K562 (cell line): ENCODE results near the gene HDLBP. TPM values are rescaled to one million over a fixed set of nuclear protein-coding genes. Genes with fewer than 3 reads are reported as not detected.

Experiments used
- CBX5 ChIP-seq: IDR thresholded peaks from 2 replicates; pipeline ENCODE4 v1.6.1; 2014; ENCODE audit warnings: low read depth, borderline replicate concordance
- CHD1 ChIP-seq: fragments of 200-600 bp; sonication (generic); IDR thresholded peaks from one replicate; pipeline ENCODE4 v1.6.1; 2012; ENCODE audit warnings: mild to moderate bottlenecking, moderate library complexity, low read length, inconsistent platforms
- HDAC2 ChIP-seq: fragments of 450-650 bp; IDR thresholded peaks from 2 replicates; pipeline ENCODE4 v1.6.1; 2016; ENCODE audit warnings: mild to moderate bottlenecking
- HNRNPLL ChIP-seq: fragments of 200-400 bp; formaldehyde crosslinking; IDR thresholded peaks from 2 replicates; pipeline ENCODE4 v1.6.1; 2017; ENCODE audit warnings: low read length, low read depth, mild to moderate bottlenecking; ENCODE audit not compliant: poor library complexity, severe bottlenecking
- MAFG ChIP-seq: fragments of 450-650 bp; conservative IDR thresholded peaks from 2 replicates; pipeline ENCODE4 v1.6.1; 2016; ENCODE audit warnings: missing genetic modification characterization, missing compliant biosample characterization
- MAZ ChIP-seq, 2 experiments: fragments of 450-650 bp in 1 of 2; sonication (generic) in 1 of 2; formaldehyde crosslinking; IDR thresholded peaks in 1 of 2; conservative IDR thresholded peaks in 1 of 2; 2 replicates each; pipeline versions ENCODE4 v1.4.0 to v1.5.0; 2020; ENCODE audit warnings: mild to moderate bottlenecking in 1 of 2, missing genetic modification reagents in 1 of 2
- MBD2 ChIP-seq: sonication (generic); IDR thresholded peaks from 2 replicates; pipeline ENCODE4 v1.6.1; 2016; ENCODE audit warnings: low read depth, borderline replicate concordance
- MED1 ChIP-seq: sonication (generic); formaldehyde crosslinking; IDR thresholded peaks from 2 replicates; pipeline ENCODE4 v1.8.1; 2023; ENCODE audit warnings: missing genetic modification reagents, borderline replicate concordance
- NEUROD1 ChIP-seq: fragments of 150-350 bp; IDR thresholded peaks from 2 replicates; pipeline ENCODE4 v1.6.1; 2014; ENCODE audit warnings: borderline replicate concordance, low read length, low read depth; ENCODE audit not compliant: partially characterized antibody
- NRF1 ChIP-seq, 2 experiments: fragments of 450-650 bp; IDR thresholded peaks in 1 of 2; conservative IDR thresholded peaks in 1 of 2; 2 replicates each; pipeline ENCODE4 v1.6.1; 2014; ENCODE audit warnings: mild to moderate bottlenecking in 2 of 2
- PHTF2 ChIP-seq: fragments of 250-450 bp; sonication (Bioruptor Pico); IDR thresholded peaks from 2 replicates; pipeline ENCODE4 v1.5.0; 2021; ENCODE audit warnings: mild to moderate bottlenecking
- RCOR1 ChIP-seq, 2 experiments: IDR thresholded peaks; 2 replicates each; pipeline ENCODE4 v1.6.1; 2012; ENCODE audit warnings: low read depth in 2 of 2, low read length in 2 of 2, borderline replicate concordance in 1 of 2, improper control_type of control experiment in 1 of 2
- SFPQ ChIP-seq: fragments of 200-400 bp; formaldehyde crosslinking; IDR thresholded peaks from 2 replicates; pipeline ENCODE4 v1.6.1; 2017; ENCODE audit warnings: mild to moderate bottlenecking, low read depth, low read length, moderate library complexity
- SMAD2 ChIP-seq: fragments of 150-350 bp; IDR thresholded peaks from 2 replicates; pipeline ENCODE4 v1.6.1; 2014; ENCODE audit warnings: low read depth, mild to moderate bottlenecking, low read length
- SMARCA5 ChIP-seq: fragments of 450-650 bp; IDR thresholded peaks from 2 replicates; pipeline ENCODE4 v1.6.1; 2016
- SRSF7 ChIP-seq: fragments of 200-400 bp; formaldehyde crosslinking; optimal IDR thresholded peaks from 2 replicates; pipeline ENCODE3; 2017; ENCODE audit warnings: mild to moderate bottlenecking, low read depth, low read length
- TEAD4 ChIP-seq, 2 experiments: sonication (generic) in 1 of 2; formaldehyde crosslinking in 1 of 2; IDR thresholded peaks; 2 replicates each; pipeline versions ENCODE4 v1.6.1 to v1.8.0; 2012 to 2022; ENCODE audit warnings: borderline replicate concordance in 1 of 2, inconsistent platforms in 1 of 2, low read length in 1 of 2, mild to moderate bottlenecking in 1 of 2, missing genetic modification reagents in 1 of 2
- ZKSCAN3 ChIP-seq: fragments of 250-450 bp; sonication (Bioruptor Pico); IDR thresholded peaks from 2 replicates; pipeline ENCODE4 v1.4.0; 2020
- ZNF274 ChIP-seq: IDR thresholded peaks from 2 replicates; pipeline ENCODE4 v1.6.1; 2011; ENCODE audit warnings: low read depth, mild to moderate bottlenecking, low read length, moderate library complexity, borderline replicate concordance
- ZNF449 ChIP-seq: fragments of 250-450 bp; sonication (Bioruptor Pico); IDR thresholded peaks from 2 replicates; pipeline ENCODE4 v1.8.0; 2022; ENCODE audit warnings: moderate library complexity, mild to moderate bottlenecking, inconsistent platforms
- ZNF644 ChIP-seq: fragments of 200-800 bp; sonication (Bioruptor generic); IDR thresholded peaks from 2 replicates; pipeline ENCODE4 v1.6.1; 2016; ENCODE audit warnings: low read depth, missing genetic modification characterization, missing compliant biosample characterization
- polyA plus RNA-seq, 8 experiments: library from polyadenylated mRNA; depleted of rRNA in 4 of 8; stranded (reverse) in 5 of 8; unstranded in 3 of 8; fragments of >200 nt; fragmentation: Nextera tagmentation in 2 of 8; fragmentation: Illumina TruSeq in 1 of 8; extraction: Ambion mirVana in 2 of 8; extraction: Trizol in 1 of 8; gene quantifications; 2 replicates each; pipeline versions ENCODE4 v1.2.1 to v1.2.3, GENCODE V29; 2011 to 2014; ENCODE audit warnings: inconsistent platforms in 1 of 8, missing spikeins in 1 of 8
- total RNA-seq, 7 experiments: library from RNA; depleted of rRNA in 6 of 7; stranded (reverse); fragments of >200 nt in 6 of 7; fragmentation: Illumina TruSeq in 2 of 7; extraction: Trizol in 2 of 7; gene quantifications; 2 replicates each; pipeline versions ENCODE4 v1.2.1 to v1.2.3, GENCODE V29; 2011 to 2021; ENCODE audit warnings: low replicate concordance in 1 of 7
- TF ChIP-seq, protein P1 (sequence below): sonication (generic); formaldehyde crosslinking; IDR thresholded peaks from 2 replicates; pipeline ENCODE4 v1.8.0; 2022; ENCODE audit warnings: mild to moderate bottlenecking, missing genetic modification reagents

Gene HDLBP
- total and polyA plus RNA-seq, 9 of the 15 experiments (the other 6 are each of a cell fraction or from before 2014, with no cell fraction given): 24.4 to 378 (median 146) TPM

GRCh38 chr2:241315093-241315878 is at the start of gene HDLBP (continued):
- TF ChIP-seq, protein P1, sequence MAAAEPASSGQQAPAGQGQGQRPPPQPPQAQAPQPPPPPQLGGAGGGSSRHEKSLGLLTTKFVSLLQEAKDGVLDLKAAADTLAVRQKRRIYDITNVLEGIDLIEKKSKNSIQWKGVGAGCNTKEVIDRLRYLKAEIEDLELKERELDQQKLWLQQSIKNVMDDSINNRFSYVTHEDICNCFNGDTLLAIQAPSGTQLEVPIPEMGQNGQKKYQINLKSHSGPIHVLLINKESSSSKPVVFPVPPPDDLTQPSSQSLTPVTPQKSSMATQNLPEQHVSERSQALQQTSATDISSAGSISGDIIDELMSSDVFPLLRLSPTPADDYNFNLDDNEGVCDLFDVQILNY: no peak
- TF ChIP-seq ZKSCAN3 (CRISPR knock-in tag): no peak
- TF ChIP-seq TEAD4 (IDR thresholded peaks at IDR 0.05; ENCODE audit: low read length): no peak
- TF ChIP-seq TEAD4 (CRISPR knock-in tag; IDR thresholded peaks at IDR 0.05; ENCODE audit: borderline replicate concordance): no peak
- TF ChIP-seq HNRNPLL: peak; percentile 78
- peak; percentile 91 for TF ChIP-seq CHD1
- no peak for TF ChIP-seq SFPQ
- TF ChIP-seq ZNF274: no peak
- no peak for TF ChIP-seq NEUROD1
- peak; percentile 79; the same call in 1 of the 2 replicates for TF ChIP-seq ZNF644 (tag)
- TF ChIP-seq SMAD2: no peak
- TF ChIP-seq SMARCA5: peak; percentile 43; the same call in 1 of the 2 replicates
- no peak for TF ChIP-seq MED1 (CRISPR knock-in tag)
- TF ChIP-seq CBX5: no peak
- TF ChIP-seq MAZ (CRISPR knock-in tag; conservative IDR thresholded peaks at IDR 0.05 in 1 of 2, IDR thresholded peaks at IDR 0.05 in 1 of 2): peak; percentile 82 to 88
- no peak for TF ChIP-seq RCOR1 (IDR thresholded peaks at IDR 0.05; ENCODE audit: borderline replicate concordance in 1 of 2, low read depth in 2 of 2, low read length in 2 of 2)
- TF ChIP-seq MAFG: no peak
- TF ChIP-seq PHTF2: no peak
- TF ChIP-seq MBD2: peak; percentile 63; the same call in 1 of the 2 replicates
- TF ChIP-seq HDAC2: no peak
- no peak for TF ChIP-seq SRSF7
- peak; percentile 95 to 96 for TF ChIP-seq NRF1 (conservative IDR thresholded peaks at IDR 0.05 in 1 of 2, IDR thresholded peaks at IDR 0.05 in 1 of 2)
- TF ChIP-seq ZNF449: no peak
